GM18870 (cell line): Measurements from ENCODE around the gene XRN2.
"Not testable (repeated sequence)": the region's sequence is repeated elsewhere in the genome, so short reads cannot be mapped to it uniquely, and the experiment has no call there.

Experiments
- ATAC-seq: cut with Tn5 transposase; IDR thresholded peaks from one replicate; pipeline ENCODE4 v1.9.1; 2021; ENCODE audit warnings: moderate library complexity; ENCODE audit not compliant: unreplicated experiment

Gene XRN2

GRCh38 chr20:21413996-21414395 lies 110.9 kb downstream of the XRN2 start:
- not testable (repeated sequence) for ATAC-seq

GRCh38 chr20:21419147-21419546 lies 116.0 kb downstream of the XRN2 start:
- not testable (repeated sequence) for ATAC-seq

GRCh38 chr20:21421601-21422236 lies 118.6 kb downstream of the XRN2 start:
- no peak for ATAC-seq

- ATAC-seq = not testable (repeated sequence)
These were observed 120.6 kb downstream of the XRN2 start for GRCh38 chr20:21423712-21424111.

- no peak for ATAC-seq
These were observed 121.7 kb downstream of the XRN2 start for GRCh38 chr20:21424846-21425245.

- no peak for ATAC-seq
These were observed 126.9 kb downstream of the XRN2 start for GRCh38 chr20:21430020-21430419.

GRCh38 chr20:21432911-21433310 lies 129.8 kb downstream of the XRN2 start:
- no peak for ATAC-seq

GRCh38 chr20:21433329-21433890 lies 130.3 kb downstream of the XRN2 start:
- ATAC-seq = no peak

- no peak for ATAC-seq
These were observed 132.4 kb downstream of the XRN2 start for GRCh38 chr20:21435576-21435975.

- no peak for ATAC-seq
These were observed 133.1 kb downstream of the XRN2 start for GRCh38 chr20:21436205-21436604.

- no peak for ATAC-seq
These were observed 134.1 kb downstream of the XRN2 start for GRCh38 chr20:21437248-21437647.

- no peak for ATAC-seq
These were observed 134.7 kb downstream of the XRN2 start for GRCh38 chr20:21437816-21438215.
